GM13977 (cell line): ENCODE measurements around the gene PRKCZ.

Experiments
- DNase-seq: peaks from one replicate; pipeline ENCODE4 v3.0.0; 2012; ENCODE audit warnings: low spot score
- in situ Hi-C: fragments of 300-500 bp; cut with MboI; formaldehyde crosslinking; loops from one replicate; pipeline ENCODE4 v1.12.0; 2022; ENCODE audit warnings: low sequenced_read_pairs, low pct_unique_long_range_greater_than_20kb, mixed read lengths, inconsistent platforms; ENCODE audit not compliant: unreplicated experiment
- TF ChIP-seq, protein P1 (sequence below): IDR thresholded peaks from 2 replicates; pipeline ENCODE4 v1.5.1; 2012; ENCODE audit warnings: mild to moderate bottlenecking, control low read depth; ENCODE audit not compliant: insufficient read depth; ENCODE audit errors: extremely low read depth, missing control alignments

Gene PRKCZ

DNA sequence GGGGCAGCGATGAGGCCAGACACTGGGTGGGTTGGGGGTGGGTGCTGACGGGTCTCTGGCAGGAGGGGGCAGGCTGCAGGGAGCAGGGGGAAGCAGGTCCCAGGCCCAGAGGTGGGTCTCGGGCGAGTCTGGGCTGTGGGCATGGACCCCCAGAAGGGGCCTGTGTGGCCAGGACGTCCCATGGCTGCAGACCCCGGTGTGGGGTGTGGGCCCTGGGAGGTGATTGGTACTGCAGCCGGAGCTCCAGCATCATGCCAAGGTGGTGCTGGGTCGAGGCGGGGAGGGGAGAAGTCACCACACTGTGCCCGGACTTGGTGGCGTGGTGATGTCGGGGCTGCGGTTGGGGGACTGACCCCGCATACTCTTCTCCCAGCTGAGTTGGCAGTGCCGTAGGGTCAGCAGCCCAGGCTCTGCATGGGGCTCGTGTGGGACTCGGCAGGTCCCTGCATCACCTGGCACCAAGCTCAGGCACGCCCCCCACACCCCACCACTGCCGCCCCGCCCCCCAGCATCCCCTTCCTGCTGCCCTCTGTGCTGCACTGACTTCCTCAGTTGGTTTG, 31.2 kb downstream of the PRKCZ start:
- in situ Hi-C loops, result no loop called here
- DNase-seq, result no peak
- TF ChIP-seq, protein P1, sequence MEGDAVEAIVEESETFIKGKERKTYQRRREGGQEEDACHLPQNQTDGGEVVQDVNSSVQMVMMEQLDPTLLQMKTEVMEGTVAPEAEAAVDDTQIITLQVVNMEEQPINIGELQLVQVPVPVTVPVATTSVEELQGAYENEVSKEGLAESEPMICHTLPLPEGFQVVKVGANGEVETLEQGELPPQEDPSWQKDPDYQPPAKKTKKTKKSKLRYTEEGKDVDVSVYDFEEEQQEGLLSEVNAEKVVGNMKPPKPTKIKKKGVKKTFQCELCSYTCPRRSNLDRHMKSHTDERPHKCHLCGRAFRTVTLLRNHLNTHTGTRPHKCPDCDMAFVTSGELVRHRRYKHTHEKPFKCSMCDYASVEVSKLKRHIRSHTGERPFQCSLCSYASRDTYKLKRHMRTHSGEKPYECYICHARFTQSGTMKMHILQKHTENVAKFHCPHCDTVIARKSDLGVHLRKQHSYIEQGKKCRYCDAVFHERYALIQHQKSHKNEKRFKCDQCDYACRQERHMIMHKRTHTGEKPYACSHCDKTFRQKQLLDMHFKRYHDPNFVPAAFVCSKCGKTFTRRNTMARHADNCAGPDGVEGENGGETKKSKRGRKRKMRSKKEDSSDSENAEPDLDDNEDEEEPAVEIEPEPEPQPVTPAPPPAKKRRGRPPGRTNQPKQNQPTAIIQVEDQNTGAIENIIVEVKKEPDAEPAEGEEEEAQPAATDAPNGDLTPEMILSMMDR, result no peak

DNA sequence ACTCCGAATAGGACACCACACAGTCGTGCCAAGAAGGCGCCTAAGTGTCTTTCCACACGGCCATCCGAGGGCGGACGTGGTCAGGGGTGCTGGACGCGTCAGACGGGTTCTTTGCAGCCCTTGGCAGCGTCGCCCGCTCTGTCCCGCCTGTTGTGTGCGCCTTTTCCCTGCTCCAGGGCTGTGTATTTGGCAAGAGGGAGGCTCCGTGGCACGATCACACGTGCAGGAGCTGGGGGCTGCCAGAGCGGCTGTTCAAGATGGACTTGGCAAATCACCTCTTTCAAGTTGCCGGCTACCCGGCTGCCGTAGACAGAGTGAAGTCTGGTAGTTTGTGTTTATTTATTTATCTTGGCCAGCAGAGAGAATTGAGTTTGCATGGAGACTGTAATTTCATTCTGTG, 31.9 kb downstream of the PRKCZ start:
- no peak for DNase-seq
- TF ChIP-seq, protein P1, result no peak
- in situ Hi-C loops, result no loop called here

DNA sequence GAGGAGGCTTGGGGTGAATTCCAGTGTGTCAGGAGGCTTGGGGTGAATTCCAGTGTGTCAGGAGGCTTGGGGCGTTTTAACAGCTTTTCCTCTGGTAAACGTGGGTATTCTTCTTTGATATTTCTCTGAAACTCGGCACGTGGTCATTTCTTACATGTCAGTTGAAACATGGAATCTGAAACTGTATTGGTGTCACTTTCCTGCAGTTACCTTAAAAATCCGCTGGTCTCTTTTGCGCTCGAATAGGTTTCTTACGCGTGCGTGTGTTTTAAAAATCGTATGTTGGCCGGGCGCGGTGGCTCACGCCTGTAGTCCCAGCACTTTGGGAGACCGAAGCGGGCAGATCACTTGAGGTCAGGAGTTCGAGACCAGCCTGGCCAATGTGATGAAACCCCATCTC, 33.5 kb downstream of the PRKCZ start:
- DNase-seq, result no peak

DNA sequence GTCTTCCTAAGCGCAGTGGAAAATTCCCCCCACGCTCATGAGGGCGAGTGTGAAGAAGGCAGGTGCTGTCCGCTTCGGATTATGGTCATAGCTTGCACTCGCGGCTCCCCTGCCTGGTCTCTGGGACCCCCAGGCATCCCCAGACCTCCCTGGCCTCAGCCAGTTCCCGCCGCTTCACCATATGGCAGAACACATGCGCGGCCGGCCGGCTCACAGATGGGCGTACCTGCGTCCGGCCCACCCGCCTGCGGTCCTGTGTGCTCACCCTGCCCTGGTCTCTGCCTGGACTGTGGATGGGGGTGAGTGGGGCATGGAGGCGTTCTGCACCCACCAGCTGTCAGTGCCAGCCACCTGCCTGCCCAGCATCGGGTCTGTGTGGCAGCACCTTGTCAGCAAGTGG, 34.1 kb downstream of the PRKCZ start:
- TF ChIP-seq, protein P1, result no peak
- no peak for DNase-seq

More for the DNA sequence above, 33.5 kb downstream of the PRKCZ start:
- TF ChIP-seq, protein P1, result no peak
- in situ Hi-C loops, result no loop called here

DNA sequence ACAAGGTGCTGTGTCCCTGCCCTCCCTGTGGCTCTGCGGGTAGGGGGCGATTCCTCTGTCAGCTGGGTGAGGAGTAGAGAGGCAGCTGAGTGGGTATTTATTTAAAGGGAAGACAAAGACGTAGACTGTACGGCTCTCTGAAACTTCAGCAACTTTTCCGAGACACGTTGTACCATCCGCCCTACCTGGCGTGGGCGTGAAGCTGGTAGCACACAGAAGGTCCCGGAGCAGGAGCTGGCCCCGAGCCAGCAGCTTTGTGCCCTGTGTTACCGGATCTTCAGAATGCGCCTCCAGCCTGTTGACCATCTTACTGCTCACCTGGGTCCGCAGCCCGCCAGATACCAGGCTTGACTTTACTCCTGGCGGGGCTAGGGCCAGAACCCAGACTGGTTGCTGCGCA, 34.9 kb downstream of the PRKCZ start:
- in situ Hi-C loops, result no loop called here
- no peak for DNase-seq
- TF ChIP-seq, protein P1, result no peak

More for the DNA sequence above, 34.1 kb downstream of the PRKCZ start:
- in situ Hi-C loops, result no loop called here

GRCh38 chr1:2086446-2087078, 36.4 kb downstream of the PRKCZ start:
- in situ Hi-C loops, result no loop called here
- no peak for DNase-seq
- TF ChIP-seq, protein P1, result no peak
